ENCODE measurements around the gene SURF6. TPM values are rescaled to one million over a fixed set of nuclear protein-coding genes. Genes with fewer than 3 reads are reported as not detected.

The SURF6 gene
- total and polyA plus RNA-seq, 2 of the 8 experiments (the other 6 are each of a cell fraction or from before 2014, with no cell fraction given) = 6.1 to 23.7 TPM

- ChIA-PET POLR2A (ENCODE audit: partially characterized antibody) (no interaction called here), CTCF (ENCODE audit: partially characterized antibody) (interaction anchor here (1.0 kb wide), 1 partner anchor 56 kb away, joined by 4 read pairs; no protein-coding TSS in a partner anchor)
- Histone ChIP-seq H3K23me2 (ENCODE audit: low read depth, low read length) (no peaks in the 10 kb centered on the region), H4K91ac (replicated peaks; ENCODE audit: insufficient read length, low read length) (no peak overlapping the region), H2AK5ac (ENCODE audit: low read depth, low read length) (no peak overlapping the region), H3K9ac (replicated peaks in 1 of 4; ENCODE audit: extremely low read depth in 1 of 4, low read depth in 3 of 4, low read length in 3 of 4) (no peak overlapping the region), H3K18ac (ENCODE audit: extremely low read depth, low read length) (no peak overlapping the region), H2AFZ (ENCODE audit: low read length) (no peak overlapping the region), H3K4ac (replicated peaks; ENCODE audit: insufficient read length, low read depth, low read length) (no peak overlapping the region), H3K4me1 (replicated peaks in 1 of 4; ENCODE audit: control insufficient read depth in 3 of 4, insufficient read depth in 4 of 4, low read length in 3 of 4) (no peaks in the 10 kb centered on the region), H3K56ac (replicated peaks; ENCODE audit: insufficient read length, low read depth, low read length) (no peak overlapping the region), H3K27ac (ENCODE audit: low read depth, low read length) (no peak overlapping the region), H3K79me2 (ENCODE audit: control insufficient read depth in 1 of 2, insufficient read depth in 2 of 2, low read length in 2 of 2) (no peaks in the 10 kb centered on the region), H3K14ac (ENCODE audit: insufficient read length) (no peak overlapping the region), H2BK15ac (ENCODE audit: low read length) (no peak overlapping the region), H3K27me3 (replicated peaks in 1 of 4; ENCODE audit: control insufficient read depth in 3 of 4, extremely low read depth in 1 of 4, insufficient read depth in 3 of 4, low read length in 3 of 4) (no peaks in the 10 kb centered on the region), H4K5ac (ENCODE audit: insufficient read length, low read depth, low read length) (no peak overlapping the region), H3K4me3 (ENCODE audit: extremely low read depth in 1 of 4, insufficient read depth in 2 of 4, low read depth in 3 of 4, low read length in 4 of 4) (no peak overlapping the region), H2BK20ac (ENCODE audit: low read length) (no peak overlapping the region), H3K23ac (ENCODE audit: insufficient read length) (no peak overlapping the region), H2BK120ac (replicated peaks; ENCODE audit: low read depth, low read length) (no peak overlapping the region), H2BK5ac (ENCODE audit: low read depth, low read length) (no peak overlapping the region), H3K79me1 (ENCODE audit: low read depth, low read length) (no peaks in the 10 kb centered on the region), H2BK12ac (ENCODE audit: low read depth, low read length) (no peak overlapping the region), H3K36me3 (ENCODE audit: control insufficient read depth in 2 of 4, insufficient read depth in 4 of 4, low read length in 3 of 4) (no peaks in the 10 kb centered on the region), H3K4me2 (ENCODE audit: insufficient read depth in 1 of 2, low read depth in 2 of 2, low read length in 2 of 2) (no peak overlapping the region), H4K8ac (ENCODE audit: extremely low read depth, insufficient read depth, low read length) (no peak overlapping the region), H3K9me3 (ENCODE audit: insufficient read depth in 2 of 2, low read depth in 1 of 2, low read length in 1 of 2) (peaks cover 33% of the 10 kb centered on the region in 2 experiments), H4K20me1 (replicated peaks in 1 of 2; ENCODE audit: control insufficient read depth in 1 of 2, insufficient read depth in 2 of 2, low read length in 2 of 2) (no peaks in the 10 kb centered on the region)
- TF ChIP-seq RAD21 (IDR thresholded peaks at IDR 0.05 in 1 of 2, conservative IDR thresholded peaks at IDR 0.05 in 1 of 2; ENCODE audit: low read depth in 2 of 2, low read length in 2 of 2) (no peak), POLR2A (IDR thresholded peaks at IDR 0.05; ENCODE audit: control extremely low read depth in 1 of 2, low read depth in 2 of 2, low read length in 2 of 2) (no peak), RFX5 (IDR thresholded peaks at IDR 0.05; ENCODE audit: borderline replicate concordance, low read depth, low read length) (no peak), JUND (IDR thresholded peaks at IDR 0.05; ENCODE audit: low read length) (no peak)
- DNase-seq (ENCODE audit: low read depth in 1 of 2, low spot score in 2 of 2) = no peak
- no peak for FAIRE-seq
- WGBS, 2 experiments (ENCODE audit: extremely low coverage in 1 of 2, insufficient coverage in 1 of 2, insufficient read length in 1 of 2, insufficient replicate concordance in 2 of 2, low coverage in 1 of 2, low lambda C conversion rate in 2 of 2, missing lambda C conversion rate in 1 of 2) = 86% methylated on average over 1 of the region's 1 CpG; no CpG with 5 or more reads in 1 of the 2 experiments
Observed at GRCh38 chr9:133294257-133294656, 41.7 kb downstream of the SURF6 start.
